ENCODE results near the gene APOD. TPM values are rescaled to one million over a fixed set of nuclear protein-coding genes. Genes with fewer than 3 reads are reported as not detected.

APOD gene
- total RNA-seq, 1 experiment from 2014 or later: not detected

DNA sequence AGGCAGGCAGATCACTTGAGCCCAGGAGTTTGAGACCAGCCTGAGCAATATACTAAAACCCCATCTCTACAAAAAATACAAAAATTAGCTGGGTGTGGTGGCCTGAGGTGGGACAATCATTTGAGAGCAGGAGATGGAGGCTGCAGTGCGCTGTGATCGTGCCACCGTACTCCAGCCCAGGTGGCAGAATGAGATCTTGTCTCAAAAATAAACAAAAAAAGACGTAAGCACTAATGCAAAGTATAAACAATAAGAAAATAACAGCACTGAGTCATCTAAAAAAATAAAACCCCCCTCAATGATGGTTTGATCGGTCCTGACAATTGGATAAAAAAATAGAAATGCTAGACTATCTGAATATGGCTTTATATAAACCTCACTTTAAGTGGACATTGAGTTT lies 44.3 kb downstream of the APOD start:
- Histone ChIP-seq H3K27ac (ENCODE audit: insufficient read length, low read depth, low read length) (no peak overlapping the region), H3K4me2 (ENCODE audit: insufficient read depth, insufficient read length, low read length) (no peak overlapping the region), H2BK20ac (ENCODE audit: low read depth, low read length, poor library complexity, severe bottlenecking) (no peak overlapping the region), H3K79me2 (ENCODE audit: insufficient read depth, low read length) (peaks cover 8% of the 10 kb centered on the region; the same call in 1 of the 2 replicates), H3K9ac (ENCODE audit: extremely low read depth, insufficient read length, low read length) (no peak overlapping the region), H3T11ph (ENCODE audit: low read length) (no peak overlapping the region), H3K23me2 (ENCODE audit: insufficient read length, low read depth, low read length, poor library complexity, severe bottlenecking) (peaks cover 9% of the 10 kb centered on the region), H2AK5ac (ENCODE audit: insufficient read length, low read length) (no peak overlapping the region), H4K5ac (ENCODE audit: insufficient read length, low read depth, low read length) (no peak overlapping the region), H2AFZ (ENCODE audit: low read length) (no peak overlapping the region), H2BK15ac (ENCODE audit: low read depth, low read length) (no peak overlapping the region), H3K23ac (ENCODE audit: insufficient read length, low read depth, low read length) (no peak overlapping the region), H3K56ac (ENCODE audit: insufficient read length, low read depth, low read length) (no peak overlapping the region), H3K4me1 (ENCODE audit: insufficient read depth, low read length) (0 out of 2 replicates have a peak, but pooled peaks cover 3% of the 10 kb centered on the region), H3K9me3 (ENCODE audit: control insufficient read depth, low read depth, low read length) (no peaks in the 10 kb centered on the region), H3K79me1 (ENCODE audit: insufficient read depth, low read depth, low read length, poor library complexity, severe bottlenecking) (no peaks in the 10 kb centered on the region), H2BK5ac (ENCODE audit: insufficient read length, low read length) (no peak overlapping the region), H2BK120ac (ENCODE audit: low read depth, low read length, poor library complexity, severe bottlenecking) (no peak overlapping the region), H3K18ac (ENCODE audit: insufficient read length, low read depth, low read length) (no peak overlapping the region), H3K14ac (ENCODE audit: insufficient read depth, low read length) (no peak overlapping the region), H3K27me3 (ENCODE audit: insufficient read depth, low read length) (no peaks in the 10 kb centered on the region; the same call in 1 of the 2 replicates), H3K4ac (ENCODE audit: low read depth, low read length) (no peak overlapping the region), H4K91ac (ENCODE audit: insufficient read length, low read depth, low read length) (no peak overlapping the region), H4K8ac (replicated peaks; ENCODE audit: insufficient read length, low read depth, low read length) (no peak overlapping the region), H2BK12ac (ENCODE audit: insufficient read length, low read depth, low read length) (no peak overlapping the region), H4K20me1 (ENCODE audit: control insufficient read depth, insufficient read depth, insufficient read length) (no peaks in the 10 kb centered on the region)
- TF ChIP-seq, protein P1, sequence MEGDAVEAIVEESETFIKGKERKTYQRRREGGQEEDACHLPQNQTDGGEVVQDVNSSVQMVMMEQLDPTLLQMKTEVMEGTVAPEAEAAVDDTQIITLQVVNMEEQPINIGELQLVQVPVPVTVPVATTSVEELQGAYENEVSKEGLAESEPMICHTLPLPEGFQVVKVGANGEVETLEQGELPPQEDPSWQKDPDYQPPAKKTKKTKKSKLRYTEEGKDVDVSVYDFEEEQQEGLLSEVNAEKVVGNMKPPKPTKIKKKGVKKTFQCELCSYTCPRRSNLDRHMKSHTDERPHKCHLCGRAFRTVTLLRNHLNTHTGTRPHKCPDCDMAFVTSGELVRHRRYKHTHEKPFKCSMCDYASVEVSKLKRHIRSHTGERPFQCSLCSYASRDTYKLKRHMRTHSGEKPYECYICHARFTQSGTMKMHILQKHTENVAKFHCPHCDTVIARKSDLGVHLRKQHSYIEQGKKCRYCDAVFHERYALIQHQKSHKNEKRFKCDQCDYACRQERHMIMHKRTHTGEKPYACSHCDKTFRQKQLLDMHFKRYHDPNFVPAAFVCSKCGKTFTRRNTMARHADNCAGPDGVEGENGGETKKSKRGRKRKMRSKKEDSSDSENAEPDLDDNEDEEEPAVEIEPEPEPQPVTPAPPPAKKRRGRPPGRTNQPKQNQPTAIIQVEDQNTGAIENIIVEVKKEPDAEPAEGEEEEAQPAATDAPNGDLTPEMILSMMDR (conservative IDR thresholded peaks at IDR 0.05): no peak
- H3K4me3 Mint-ChIP-seq: peak overlapping the region in 1 of 2 experiments; percentile 36; a peak in 1 of 5 replicates
- H3K36me3 Mint-ChIP-seq (ENCODE audit: insufficient read depth in 1 of 3, low read depth in 3 of 3): peaks cover 0 to 7% (median 2%) of the 10 kb centered on the region in 3 experiments; a peak in 1 of 7 replicates
- peaks cover 11% of the 10 kb centered on the region for H3K27me3 Mint-ChIP-seq (ENCODE audit: low read depth)
- no peak overlapping the region for H3K27ac Mint-ChIP-seq
- no CpG with 5 or more reads among the region's 5 CpGs for whole genome bisulfite sequencing (ENCODE audit: extremely low coverage, insufficient read length, low lambda C conversion rate)
- no peak for DNase-seq
- H3K4me1 Mint-ChIP-seq: peaks cover 25 to 27% of the 10 kb centered on the region in 2 experiments
- no peaks in the 10 kb centered on the region for H3K9me3 Mint-ChIP-seq
